ENCODE results near the gene GPR179. TPM values are rescaled to one million over a fixed set of nuclear protein-coding genes. Genes with fewer than 3 reads are reported as not detected.

Gene GPR179
- total RNA-seq, 1 donor from 2014 or later = 0.14 TPM

- no peak for TF ChIP-seq CTCF (conservative IDR thresholded peaks at IDR 0.05)
- no peak for DNase-seq (ENCODE audit: extremely low spot score, unreplicated experiment)
- Mint-ChIP-seq H3K27ac (no peak overlapping the region), H3K4me1 (ENCODE audit: unreplicated experiment) (peaks cover 26% of the 10 kb centered on the region), H3K4me3 (no peak overlapping the region), H3K27me3 (no peaks in the 10 kb centered on the region), H3K9me3 (no peaks in the 10 kb centered on the region), H3K36me3 (peaks cover 13% of the 10 kb centered on the region)
Observed at GRCh38 chr17:38363016-38363415, 19.3 kb upstream of the GPR179 start.

- no peak for TF ChIP-seq CTCF (conservative IDR thresholded peaks at IDR 0.05)
- Mint-ChIP-seq H3K27me3 (no peaks in the 10 kb centered on the region), H3K4me3 (no peak overlapping the region), H3K27ac (peak overlapping the region; percentile 94), H3K36me3 (peaks cover 10% of the 10 kb centered on the region), H3K9me3 (no peaks in the 10 kb centered on the region), H3K4me1 (ENCODE audit: unreplicated experiment) (peaks cover 37% of the 10 kb centered on the region)
- DNase-seq (ENCODE audit: extremely low spot score, unreplicated experiment) = no peak
Observed at GRCh38 chr17:38361694-38362465, 18.1 kb upstream of the GPR179 start.

GRCh38 chr17:38358586-38359513 is 15.1 kb upstream of the GPR179 start:
- Mint-ChIP-seq H3K27ac (peak overlapping the region; percentile 18), H3K4me3 (no peak overlapping the region), H3K36me3 (peaks cover 16% of the 10 kb centered on the region), H3K4me1 (ENCODE audit: unreplicated experiment) (peaks cover 61% of the 10 kb centered on the region), H3K9me3 (no peaks in the 10 kb centered on the region), H3K27me3 (no peaks in the 10 kb centered on the region)
- no peak for DNase-seq (ENCODE audit: extremely low spot score, unreplicated experiment)
- TF ChIP-seq CTCF (conservative IDR thresholded peaks at IDR 0.05) = no peak

GRCh38 chr17:38357486-38358123 is 13.8 kb upstream of the GPR179 start:
- Mint-ChIP-seq H3K27me3 (no peaks in the 10 kb centered on the region), H3K9me3 (no peaks in the 10 kb centered on the region), H3K4me1 (ENCODE audit: unreplicated experiment) (peaks cover 66% of the 10 kb centered on the region), H3K4me3 (peak overlapping the region; percentile 7), H3K27ac (peak overlapping the region; percentile 50), H3K36me3 (peaks cover 16% of the 10 kb centered on the region)
- no peak for TF ChIP-seq CTCF (conservative IDR thresholded peaks at IDR 0.05)
- no peak for DNase-seq (ENCODE audit: extremely low spot score, unreplicated experiment)

- Mint-ChIP-seq H3K4me1 (ENCODE audit: unreplicated experiment) (peaks cover 55% of the 10 kb centered on the region), H3K27me3 (no peaks in the 10 kb centered on the region), H3K36me3 (peaks cover 10% of the 10 kb centered on the region), H3K4me3 (peak overlapping the region; percentile 87), H3K27ac (no peak overlapping the region), H3K9me3 (no peaks in the 10 kb centered on the region)
- TF ChIP-seq CTCF (conservative IDR thresholded peaks at IDR 0.05) = no peak
- DNase-seq (ENCODE audit: extremely low spot score, unreplicated experiment) = no peak
Observed at GRCh38 chr17:38355251-38355650, 11.5 kb upstream of the GPR179 start.

Measured in type B pancreatic cell (in vitro differentiated cells).